HG03025 (cell line): Measurements from ENCODE around the gene TMEM132C.

Experiments
- ATAC-seq: cut with Tn5 transposase; IDR thresholded peaks from one replicate; pipeline ENCODE4 v1.9.1; 2021; ENCODE audit warnings: mild to moderate bottlenecking, moderate library complexity; ENCODE audit not compliant: unreplicated experiment, low FRiP score

Gene TMEM132C

GRCh38 chr12:128693771-128694170 lies 426.8 kb downstream of the TMEM132C start:
- no peak for ATAC-seq

- ATAC-seq, result no peak
These were observed 427.5 kb downstream of the TMEM132C start for GRCh38 chr12:128694445-128694844.

- ATAC-seq, result no peak
These were observed 428.7 kb downstream of the TMEM132C start for GRCh38 chr12:128695697-128696096.

GRCh38 chr12:128698301-128698972 lies 431.5 kb downstream of the TMEM132C start:
- ATAC-seq, result no peak

GRCh38 chr12:128699106-128699505 lies 432.1 kb downstream of the TMEM132C start:
- no peak for ATAC-seq

- ATAC-seq, result no peak
These were observed 435.4 kb downstream of the TMEM132C start for GRCh38 chr12:128702371-128702770.

- no peak for ATAC-seq
These were observed 438.2 kb downstream of the TMEM132C start for GRCh38 chr12:128705140-128705539.

- ATAC-seq, result no peak
These were observed 440.5 kb downstream of the TMEM132C start for GRCh38 chr12:128707488-128707887.

- no peak for ATAC-seq
These were observed 441.8 kb downstream of the TMEM132C start for GRCh38 chr12:128708789-128709188.

- no peak for ATAC-seq
These were observed 442.7 kb downstream of the TMEM132C start for GRCh38 chr12:128709660-128710059.

- ATAC-seq, result no peak
These were observed 444.5 kb downstream of the TMEM132C start for GRCh38 chr12:128711486-128711885.

- ATAC-seq, result no peak
These were observed 445.7 kb downstream of the TMEM132C start for GRCh38 chr12:128712622-128713021.

GRCh38 chr12:128715485-128715884 lies 448.5 kb downstream of the TMEM132C start:
- no peak for ATAC-seq

GRCh38 chr12:128724468-128725046 lies 457.6 kb downstream of the TMEM132C start:
- ATAC-seq, result no peak

- ATAC-seq, result no peak
These were observed 459.9 kb downstream of the TMEM132C start for GRCh38 chr12:128726886-128727285.

GRCh38 chr12:128727461-128727860 lies 460.5 kb downstream of the TMEM132C start:
- no peak for ATAC-seq

GRCh38 chr12:128727999-128728398 lies 461.0 kb downstream of the TMEM132C start:
- no peak for ATAC-seq

- ATAC-seq, result no peak
These were observed 462.7 kb downstream of the TMEM132C start for GRCh38 chr12:128729628-128730121.

- no peak for ATAC-seq
These were observed 467.4 kb downstream of the TMEM132C start for GRCh38 chr12:128734371-128734770.

GRCh38 chr12:128737292-128737966 lies 470.5 kb downstream of the TMEM132C start:
- no peak for ATAC-seq

GRCh38 chr12:128743916-128744315 lies 476.9 kb downstream of the TMEM132C start:
- no peak for ATAC-seq
